ENCODE measurements around the gene CEACAM3.

DNA sequence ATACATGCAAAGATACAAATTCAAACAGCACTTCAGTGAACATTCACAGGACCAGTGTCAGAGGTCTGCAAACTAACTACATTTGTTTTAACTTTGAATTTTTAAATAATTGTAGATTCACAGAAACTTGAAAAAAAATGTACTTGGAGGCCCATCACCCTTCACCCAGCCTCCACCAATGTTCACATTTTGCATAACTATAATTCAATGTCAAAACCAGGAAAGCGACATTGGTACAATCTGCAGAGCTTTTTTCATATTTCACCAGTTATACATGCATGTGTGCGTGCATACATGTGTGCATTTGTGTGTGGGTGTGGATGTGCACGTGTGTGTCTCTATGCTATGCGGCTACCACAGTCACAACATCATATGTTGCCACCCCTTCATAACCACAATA, 18.9 kb downstream of the CEACAM3 start:
- TF ChIP-seq, protein P1, sequence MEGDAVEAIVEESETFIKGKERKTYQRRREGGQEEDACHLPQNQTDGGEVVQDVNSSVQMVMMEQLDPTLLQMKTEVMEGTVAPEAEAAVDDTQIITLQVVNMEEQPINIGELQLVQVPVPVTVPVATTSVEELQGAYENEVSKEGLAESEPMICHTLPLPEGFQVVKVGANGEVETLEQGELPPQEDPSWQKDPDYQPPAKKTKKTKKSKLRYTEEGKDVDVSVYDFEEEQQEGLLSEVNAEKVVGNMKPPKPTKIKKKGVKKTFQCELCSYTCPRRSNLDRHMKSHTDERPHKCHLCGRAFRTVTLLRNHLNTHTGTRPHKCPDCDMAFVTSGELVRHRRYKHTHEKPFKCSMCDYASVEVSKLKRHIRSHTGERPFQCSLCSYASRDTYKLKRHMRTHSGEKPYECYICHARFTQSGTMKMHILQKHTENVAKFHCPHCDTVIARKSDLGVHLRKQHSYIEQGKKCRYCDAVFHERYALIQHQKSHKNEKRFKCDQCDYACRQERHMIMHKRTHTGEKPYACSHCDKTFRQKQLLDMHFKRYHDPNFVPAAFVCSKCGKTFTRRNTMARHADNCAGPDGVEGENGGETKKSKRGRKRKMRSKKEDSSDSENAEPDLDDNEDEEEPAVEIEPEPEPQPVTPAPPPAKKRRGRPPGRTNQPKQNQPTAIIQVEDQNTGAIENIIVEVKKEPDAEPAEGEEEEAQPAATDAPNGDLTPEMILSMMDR (IDR thresholded peaks at IDR 0.05), result no peak
- TF ChIP-seq POLR2AphosphoS5 (IDR thresholded peaks at IDR 0.05) (no peak), POLR2A (IDR thresholded peaks at IDR 0.05) (no peak)
